GM18519 (cell line): Measurements from ENCODE around the gene MAPK8.
"Not testable (repeated sequence)": the region's sequence is repeated elsewhere in the genome, so short reads cannot be mapped to it uniquely, and the experiment has no call there.

Source experiments
- ATAC-seq: cut with Tn5 transposase; IDR thresholded peaks from one replicate; pipeline ENCODE4 v1.9.1; 2021; ENCODE audit warnings: mild to moderate bottlenecking, moderate library complexity; ENCODE audit not compliant: unreplicated experiment, low FRiP score

The MAPK8 gene

GRCh38 chr10:48306265-48306869 lies at the start of gene MAPK8:
MAPK8 (plus strand) TSS chr10:48306677; CDS start chr10:48401661, 94,984 bp downstream.
- peak; percentile 67 for ATAC-seq

GRCh38 chr10:48257407-48257961 lies 49.0 kb upstream of the MAPK8 start:
- ATAC-seq: no peak

- no peak for ATAC-seq
Measured at GRCh38 chr10:48258105-48258504, 48.4 kb upstream of the MAPK8 start.

- no peak for ATAC-seq
Measured at GRCh38 chr10:48266528-48266927, 39.9 kb upstream of the MAPK8 start.

- ATAC-seq: no peak
Measured at GRCh38 chr10:48271047-48271730, 35.3 kb upstream of the MAPK8 start.

- no peak for ATAC-seq
Measured at GRCh38 chr10:48272682-48273081, 33.8 kb upstream of the MAPK8 start.

- no peak for ATAC-seq
Measured at GRCh38 chr10:48273741-48274140, 32.7 kb upstream of the MAPK8 start.

GRCh38 chr10:48274636-48275035 lies 31.8 kb upstream of the MAPK8 start, which contains the start of gene FRMPD2:
FRMPD2 (minus strand) TSS chr10:48274696; CDS start chr10:48274567, 129 bp downstream.
- ATAC-seq: no peak

GRCh38 chr10:48277093-48277492 lies 29.4 kb upstream of the MAPK8 start:
- ATAC-seq: no peak

- ATAC-seq: peak; percentile 79
Measured at GRCh38 chr10:48279081-48279751, 27.3 kb upstream of the MAPK8 start.

GRCh38 chr10:48281697-48282096 lies 24.8 kb upstream of the MAPK8 start:
- ATAC-seq: not testable (repeated sequence)

- peak; percentile 62 for ATAC-seq
Measured at GRCh38 chr10:48282829-48283228, 23.6 kb upstream of the MAPK8 start.

- no peak for ATAC-seq
Measured at GRCh38 chr10:48284002-48284546, 22.4 kb upstream of the MAPK8 start.

GRCh38 chr10:48284811-48285210 lies 21.7 kb upstream of the MAPK8 start:
- ATAC-seq: no peak

- ATAC-seq: no peak
Measured at GRCh38 chr10:48285710-48286109, 20.8 kb upstream of the MAPK8 start.

- no peak for ATAC-seq
Measured at GRCh38 chr10:48286356-48286755, 20.1 kb upstream of the MAPK8 start.

GRCh38 chr10:48287417-48288391 lies 18.8 kb upstream of the MAPK8 start:
- ATAC-seq: no peak

GRCh38 chr10:48288661-48289060 lies 17.8 kb upstream of the MAPK8 start:
- no peak for ATAC-seq

- no peak for ATAC-seq
Measured at GRCh38 chr10:48289501-48290238, 16.8 kb upstream of the MAPK8 start.
